Liver (tissue), 9 donors: ENCODE results near the gene MTOR. TPM values are rescaled to one million over a fixed set of nuclear protein-coding genes. Genes with fewer than 3 reads are reported as not detected.

Source experiments
- DNase-seq: peaks from one replicate; pipeline ENCODE4 v3.0.0-alpha.2; 2017; ENCODE audit warnings: low spot score
- H3K27ac ChIP-seq, 2 donors: one replicate each; pipeline ENCODE4 v1.7.0; 2013; ENCODE audit warnings: inconsistent platforms in 2 of 2, low read length in 2 of 2, control low read depth in 1 of 2, low read depth in 1 of 2, mild to moderate bottlenecking in 1 of 2
- H3K27me3 ChIP-seq, 4 donors: one replicate each; pipeline versions ENCODE4 v1.6.1 to v1.7.0; 2013; ENCODE audit warnings: low read length in 3 of 4, inconsistent platforms in 1 of 4, mild to moderate bottlenecking in 1 of 4, moderate library complexity in 1 of 4; ENCODE audit not compliant: control insufficient read depth in 4 of 4, insufficient read depth in 4 of 4
- H3K36me3 ChIP-seq, 4 donors: one replicate each; pipeline versions ENCODE4 v1.6.1 to v1.7.0; 2013; ENCODE audit warnings: low read length in 3 of 4, mild to moderate bottlenecking in 3 of 4, low read depth in 1 of 4, moderate library complexity in 1 of 4; ENCODE audit not compliant: control insufficient read depth in 4 of 4, insufficient read depth in 3 of 4
- H3K4me1 ChIP-seq, 4 donors: one replicate each; pipeline versions ENCODE4 v1.6.1 to v1.7.0; 2013; ENCODE audit warnings: low read length in 3 of 4, mild to moderate bottlenecking in 3 of 4, moderate library complexity in 1 of 4; ENCODE audit not compliant: control insufficient read depth in 4 of 4, insufficient read depth in 4 of 4
- H3K4me3 ChIP-seq, 3 donors: one replicate each; pipeline versions ENCODE4 v1.6.1 to v1.7.0; 2013; ENCODE audit warnings: low read length in 3 of 3, control low read depth in 1 of 3, low read depth in 1 of 3, mild to moderate bottlenecking in 1 of 3
- H3K9ac ChIP-seq, 2 donors: one replicate each; pipeline ENCODE4 v1.7.0; 2013; ENCODE audit warnings: low read length in 2 of 2, mild to moderate bottlenecking in 2 of 2, moderate library complexity in 2 of 2, control low read depth in 1 of 2, low read depth in 1 of 2
- H3K9me3 ChIP-seq, 4 donors: one replicate each; pipeline versions ENCODE4 v1.6.1 to v1.7.0; 2013; ENCODE audit warnings: low read length in 3 of 4; ENCODE audit not compliant: control insufficient read depth in 4 of 4
- ATF3 ChIP-seq: IDR thresholded peaks from 2 replicates; pipeline ENCODE4 v1.6.1; 2016; ENCODE audit warnings: antibody characterized with exemption
- CTCF ChIP-seq: fragments of 150-350 bp; IDR thresholded peaks from 2 replicates; pipeline ENCODE4 v1.5.1; 2017; ENCODE audit warnings: improper control_type of control experiment, low read depth, low read length; ENCODE audit not compliant: missing input control
- EGR1 ChIP-seq, 2 donors: IDR thresholded peaks; 2 replicates each; pipeline ENCODE4 v1.6.1; 2016 to 2018; ENCODE audit warnings: antibody characterized with exemption in 2 of 2, low read depth in 2 of 2
- FOXA1 ChIP-seq: IDR thresholded peaks from 2 replicates; pipeline ENCODE4 v1.6.1; 2016; ENCODE audit warnings: antibody characterized with exemption
- FOXA2 ChIP-seq: IDR thresholded peaks from 2 replicates; pipeline ENCODE4 v1.6.1; 2016; ENCODE audit warnings: antibody characterized with exemption
- GABPA ChIP-seq, 2 donors: IDR thresholded peaks in 1 of 2; conservative IDR thresholded peaks in 1 of 2; 2 replicates each; pipeline ENCODE4 v1.6.1; 2016; ENCODE audit warnings: antibody characterized with exemption in 2 of 2, mild to moderate bottlenecking in 1 of 2, moderate library complexity in 1 of 2
- HNF4A ChIP-seq, 2 donors: conservative IDR thresholded peaks; 2 replicates each; pipeline ENCODE4 v1.6.1; 2016; ENCODE audit warnings: antibody characterized with exemption in 2 of 2, mild to moderate bottlenecking in 2 of 2
- HNF4G ChIP-seq: IDR thresholded peaks from 2 replicates; pipeline ENCODE4 v1.6.1; 2016; ENCODE audit warnings: antibody characterized with exemption
- JUND ChIP-seq, 2 donors: IDR thresholded peaks; 2 replicates each; pipeline ENCODE4 v1.6.1; 2016; ENCODE audit warnings: antibody characterized with exemption in 2 of 2
- MAX ChIP-seq: IDR thresholded peaks from 2 replicates; pipeline ENCODE4 v1.6.1; 2016; ENCODE audit warnings: antibody characterized with exemption
- NR2F2 ChIP-seq: IDR thresholded peaks from 2 replicates; pipeline ENCODE4 v1.6.1; 2016; ENCODE audit warnings: antibody characterized with exemption
- RAD21 ChIP-seq, 2 donors: IDR thresholded peaks; 2 replicates each; pipeline ENCODE4 v1.6.1; 2016; ENCODE audit warnings: antibody characterized with exemption in 2 of 2, mild to moderate bottlenecking in 2 of 2
- REST ChIP-seq: IDR thresholded peaks from 2 replicates; pipeline ENCODE4 v1.6.1; 2016; ENCODE audit warnings: antibody characterized with exemption, mild to moderate bottlenecking
- SP1 ChIP-seq: IDR thresholded peaks from 2 replicates; pipeline ENCODE4 v1.6.1; 2018; ENCODE audit warnings: antibody characterized with exemption, mild to moderate bottlenecking
- TAF1 ChIP-seq: conservative IDR thresholded peaks from 2 replicates; pipeline ENCODE4 v1.6.1; 2016; ENCODE audit warnings: antibody characterized with exemption, mild to moderate bottlenecking
- YY1 ChIP-seq: IDR thresholded peaks from 2 replicates; pipeline ENCODE4 v1.6.1; 2016; ENCODE audit warnings: antibody characterized with exemption, mild to moderate bottlenecking
- ZBTB33 ChIP-seq: IDR thresholded peaks from 2 replicates; pipeline ENCODE4 v1.6.1; 2016; ENCODE audit warnings: antibody characterized with exemption
- WGBS: extraction: QIAGEN DNeasy Blood & Tissue Kit; methylation state at CpG from one replicate; pipeline ENCODE4 v1.1.7; 2013; 5-methylcytosine and 5-hydroxymethylcytosine counted together
- polyA plus RNA-seq, 2 donors: library from polyadenylated mRNA; stranded (reverse) in 1 of 2; unstranded in 1 of 2; fragments of 200-250 nt in 1 of 2; fragments of >200 nt in 1 of 2; fragmentation: Nextera tagmentation in 1 of 2; extraction: Ambion mirVana in 1 of 2; gene quantifications; one replicate each; pipeline versions ENCODE4 v1.2.1 to v1.2.3, GENCODE V29; 2013 to 2015
- total RNA-seq, 2 donors: library from RNA; depleted of rRNA; stranded (reverse); fragments of >200 nt; gene quantifications; one replicate each; pipeline ENCODE4 v1.2.3, GENCODE V29; 2014
- donor health status: healthy.
- donor health status: healthy.
- donor health status: healthy.
- donor health status: healthy.
- donor health status: healthy.

The MTOR gene
- total and polyA plus RNA-seq, 4 donors, result 11.6 to 45.0 (median 19.9) TPM

- no peak overlapping the region for H3K4me3 ChIP-seq
- DNase-seq, result no peak
- TF ChIP-seq JUND (IDR thresholded peaks at IDR 0.05) (no peak), GABPA (IDR thresholded peaks at IDR 0.05 in 1 of 2, conservative IDR thresholded peaks at IDR 0.05 in 1 of 2) (no peak), FOXA2 (no peak), FOXA1 (no peak)
- no peaks in the 10 kb centered on the region for H3K9me3 ChIP-seq
- peaks cover 0 to 7% (median 0%) of the 10 kb centered on the region in 4 donors for H3K4me1 ChIP-seq
- 97% methylated on average over 11 of the region's 11 CpGs for WGBS
- no peak overlapping the region for H3K27ac ChIP-seq
- no peak overlapping the region for H3K9ac ChIP-seq
- H3K36me3 ChIP-seq, result peaks cover 0 to 11% (median 5%) of the 10 kb centered on the region in 4 donors
- H3K27me3 ChIP-seq, result no peaks in the 10 kb centered on the region
Observed at GRCh38 chr1:11176081-11176706, 86.2 kb downstream of the MTOR start.

- no peak for TF ChIP-seq ATF3
- TF ChIP-seq GABPA (IDR thresholded peaks at IDR 0.05 in 1 of 2, conservative IDR thresholded peaks at IDR 0.05 in 1 of 2), result no peak
- TF ChIP-seq EGR1 (IDR thresholded peaks at IDR 0.05; ENCODE audit: low read depth in 2 of 2), result no peak
- no peak for TF ChIP-seq HNF4A (conservative IDR thresholded peaks at IDR 0.05)
- no peak for TF ChIP-seq CTCF
- TF ChIP-seq MAX, result no peak
- TF ChIP-seq FOXA1, result no peak
- no peak for TF ChIP-seq FOXA2
- TF ChIP-seq TAF1, result no peak
- no peak for TF ChIP-seq NR2F2
- no peak for TF ChIP-seq YY1
- WGBS, result 98% methylated on average over 10 of the region's 10 CpGs
- DNase-seq, result no peak
- no peaks in the 10 kb centered on the region for H3K9me3 ChIP-seq
- H3K4me3 ChIP-seq, result no peak overlapping the region
- H3K36me3 ChIP-seq, result peaks cover 0 to 11% (median 4%) of the 10 kb centered on the region in 4 donors
- no peak overlapping the region for H3K9ac ChIP-seq
- no peaks in the 10 kb centered on the region for H3K27me3 ChIP-seq
- H3K27ac ChIP-seq, result no peak overlapping the region
- peaks cover 0 to 7% (median 0%) of the 10 kb centered on the region in 4 donors for H3K4me1 ChIP-seq
Observed at GRCh38 chr1:11175461-11175860, 86.9 kb downstream of the MTOR start.

- 88% methylated on average over 7 of the region's 7 CpGs for WGBS
- H3K27me3 ChIP-seq, result no peaks in the 10 kb centered on the region
- no peak for TF ChIP-seq FOXA1
- no peak for TF ChIP-seq MAX
- TF ChIP-seq RAD21 (IDR thresholded peaks at IDR 0.05), result no peak
- TF ChIP-seq EGR1 (IDR thresholded peaks at IDR 0.05; ENCODE audit: low read depth in 2 of 2), result no peak
- no peak for TF ChIP-seq SP1
- no peak for TF ChIP-seq FOXA2
- TF ChIP-seq ZBTB33, result no peak
- TF ChIP-seq REST, result no peak
- no peak for TF ChIP-seq YY1
- no peak for TF ChIP-seq HNF4G
- TF ChIP-seq TAF1, result no peak
- TF ChIP-seq HNF4A (conservative IDR thresholded peaks at IDR 0.05), result no peak
- no peak for TF ChIP-seq JUND (IDR thresholded peaks at IDR 0.05)
- no peak for TF ChIP-seq GABPA (IDR thresholded peaks at IDR 0.05 in 1 of 2, conservative IDR thresholded peaks at IDR 0.05 in 1 of 2)
- TF ChIP-seq ATF3, result no peak
Observed at GRCh38 chr1:11174261-11174942, 87.9 kb downstream of the MTOR start.

More at GRCh38 chr1:11174261-11174942, 87.9 kb downstream of the MTOR start:
- Histone ChIP-seq H3K36me3 (peaks cover 0 to 11% (median 4%) of the 10 kb centered on the region in 4 donors), H3K27ac (no peak overlapping the region), H3K4me3 (no peak overlapping the region), H3K9ac (no peak overlapping the region), H3K9me3 (no peaks in the 10 kb centered on the region), H3K4me1 (peaks cover 0 to 3% (median 0%) of the 10 kb centered on the region in 4 donors)
- no peak for DNase-seq
